ENCODE results near the gene CHID1. TPM values are rescaled to one million over a fixed set of nuclear protein-coding genes. Genes with fewer than 3 reads are reported as not detected.

Gene CHID1
- total RNA-seq, 1 donor from 2014 or later, result 69.4 TPM

DNA sequence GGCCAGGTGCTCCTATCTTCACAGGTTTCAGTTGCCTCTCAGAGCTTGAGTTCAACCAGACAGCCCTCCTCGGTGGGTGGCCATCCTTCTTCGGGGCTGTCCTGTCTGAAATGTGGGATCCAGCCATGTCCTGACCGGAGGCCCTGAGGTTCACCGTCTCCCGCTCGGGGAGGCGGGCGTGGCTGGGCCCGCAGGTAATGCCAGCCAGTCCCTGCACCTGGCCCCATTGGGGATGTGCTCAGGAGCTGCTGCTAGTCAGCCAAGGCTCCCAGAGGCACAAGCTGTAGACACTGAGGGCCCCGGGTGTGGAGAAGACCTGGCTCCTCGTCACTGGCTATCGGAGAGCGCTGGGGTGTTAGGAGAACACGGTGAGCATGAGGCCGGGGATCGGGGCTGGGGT lies 35.4 kb downstream of the CHID1 start:
- TF ChIP-seq, protein P1, sequence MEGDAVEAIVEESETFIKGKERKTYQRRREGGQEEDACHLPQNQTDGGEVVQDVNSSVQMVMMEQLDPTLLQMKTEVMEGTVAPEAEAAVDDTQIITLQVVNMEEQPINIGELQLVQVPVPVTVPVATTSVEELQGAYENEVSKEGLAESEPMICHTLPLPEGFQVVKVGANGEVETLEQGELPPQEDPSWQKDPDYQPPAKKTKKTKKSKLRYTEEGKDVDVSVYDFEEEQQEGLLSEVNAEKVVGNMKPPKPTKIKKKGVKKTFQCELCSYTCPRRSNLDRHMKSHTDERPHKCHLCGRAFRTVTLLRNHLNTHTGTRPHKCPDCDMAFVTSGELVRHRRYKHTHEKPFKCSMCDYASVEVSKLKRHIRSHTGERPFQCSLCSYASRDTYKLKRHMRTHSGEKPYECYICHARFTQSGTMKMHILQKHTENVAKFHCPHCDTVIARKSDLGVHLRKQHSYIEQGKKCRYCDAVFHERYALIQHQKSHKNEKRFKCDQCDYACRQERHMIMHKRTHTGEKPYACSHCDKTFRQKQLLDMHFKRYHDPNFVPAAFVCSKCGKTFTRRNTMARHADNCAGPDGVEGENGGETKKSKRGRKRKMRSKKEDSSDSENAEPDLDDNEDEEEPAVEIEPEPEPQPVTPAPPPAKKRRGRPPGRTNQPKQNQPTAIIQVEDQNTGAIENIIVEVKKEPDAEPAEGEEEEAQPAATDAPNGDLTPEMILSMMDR (IDR thresholded peaks at IDR 0.05), result no peak
- Histone ChIP-seq H3K27me3 (no peaks in the 10 kb centered on the region), H3K4me3 (no peak overlapping the region), H3K27ac (no peak overlapping the region), H3K9me3 (no peaks in the 10 kb centered on the region), H3K36me3 (peaks cover 2 to 11% of the 10 kb centered on the region in 2 donors), H3K4me1 (no peaks in the 10 kb centered on the region)
- DNase-seq (ENCODE audit: low spot score in 2 of 2), result no peak
- intact Hi-C loops (cut with DNase I), result no loop called here

DNA sequence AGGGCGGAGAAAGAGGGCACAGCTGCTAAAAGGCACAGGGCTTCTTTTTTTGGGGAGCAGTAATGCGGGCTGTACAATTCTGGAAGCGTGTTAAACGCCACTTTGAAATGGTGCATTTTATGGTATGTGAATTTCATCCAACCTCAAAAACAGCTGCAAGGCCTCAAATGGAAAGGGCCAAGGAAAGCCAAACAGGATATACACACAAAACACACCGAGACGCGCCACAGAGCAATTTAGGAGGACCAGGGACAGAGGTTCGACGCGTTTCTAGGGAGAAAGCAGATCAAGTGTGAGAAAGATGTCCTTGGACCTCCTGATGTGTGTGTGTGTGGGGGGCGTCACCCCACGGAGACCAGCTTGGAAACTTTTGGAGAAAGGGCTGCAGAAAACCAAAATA lies 36.9 kb downstream of the CHID1 start:
- Histone ChIP-seq H3K36me3 (peaks cover 3% of the 10 kb centered on the region in 2 donors), H3K9me3 (no peaks in the 10 kb centered on the region), H3K27ac (no peak overlapping the region), H3K4me3 (no peak overlapping the region), H3K27me3 (no peaks in the 10 kb centered on the region), H3K4me1 (no peaks in the 10 kb centered on the region)
- DNase-seq (ENCODE audit: low spot score in 2 of 2), result no peak
- TF ChIP-seq, protein P1 (IDR thresholded peaks at IDR 0.05), result no peak
- intact Hi-C loops (cut with DNase I), result no loop called here

DNA sequence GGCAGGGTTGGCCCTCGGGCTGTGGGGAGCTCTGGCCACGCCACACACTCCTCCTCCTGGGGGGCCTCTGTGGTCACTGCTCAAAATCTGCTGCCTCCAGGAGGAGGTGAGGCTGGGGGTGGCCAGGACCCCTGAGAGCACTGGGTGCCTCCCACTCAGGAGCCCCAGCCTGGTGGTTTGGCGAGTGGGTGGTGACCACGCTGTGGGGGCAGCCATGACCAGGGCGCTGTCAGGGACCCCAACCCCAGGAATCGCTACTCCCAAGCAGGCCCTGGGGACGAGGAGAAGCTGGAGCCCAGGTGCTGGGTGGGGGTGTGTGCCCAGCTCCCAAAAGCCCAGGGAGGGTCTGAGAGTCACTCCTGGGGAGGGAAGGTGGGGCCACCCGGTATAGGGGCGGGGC lies 37.8 kb downstream of the CHID1 start:
- TF ChIP-seq, protein P1 (IDR thresholded peaks at IDR 0.05), result no peak
- Histone ChIP-seq H3K27ac (no peak overlapping the region), H3K27me3 (no peaks in the 10 kb centered on the region), H3K36me3 (peaks cover 3 to 6% of the 10 kb centered on the region in 2 donors), H3K9me3 (no peaks in the 10 kb centered on the region), H3K4me1 (no peaks in the 10 kb centered on the region), H3K4me3 (no peak overlapping the region)
- no peak for DNase-seq (ENCODE audit: low spot score in 2 of 2)
- intact Hi-C loops (cut with DNase I), result no loop called here

DNA sequence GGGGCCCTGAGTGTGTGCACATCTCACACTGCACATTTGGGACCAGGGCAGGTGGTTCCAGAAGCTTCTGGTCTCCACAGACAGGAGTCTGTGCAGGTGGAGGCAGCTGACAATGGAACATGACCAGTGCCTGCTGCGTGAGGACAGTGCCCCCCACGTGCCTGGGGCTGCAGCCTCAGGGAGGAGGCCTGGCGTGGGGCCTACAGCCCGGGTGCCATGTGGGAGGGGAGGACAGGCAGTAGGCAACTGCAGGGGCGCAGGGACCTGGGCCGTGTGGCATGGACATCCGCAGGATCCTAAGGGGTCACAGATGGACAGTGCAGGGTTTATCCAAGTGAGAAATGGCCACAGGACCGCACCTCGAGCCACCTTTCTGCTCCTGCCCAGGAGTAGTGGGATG lies 39.1 kb downstream of the CHID1 start:
- no peak overlapping the region for H3K27ac ChIP-seq
- TF ChIP-seq, protein P1 (IDR thresholded peaks at IDR 0.05), result no peak
- H3K36me3 ChIP-seq, result peaks cover 7 to 12% of the 10 kb centered on the region in 2 donors
- no peaks in the 10 kb centered on the region for H3K4me1 ChIP-seq
- H3K4me3 ChIP-seq, result no peak overlapping the region
- no peak for DNase-seq (ENCODE audit: low spot score in 2 of 2)
- no peaks in the 10 kb centered on the region for H3K27me3 ChIP-seq
- intact Hi-C loops (cut with DNase I), result no loop called here
- H3K9me3 ChIP-seq, result no peaks in the 10 kb centered on the region

DNA sequence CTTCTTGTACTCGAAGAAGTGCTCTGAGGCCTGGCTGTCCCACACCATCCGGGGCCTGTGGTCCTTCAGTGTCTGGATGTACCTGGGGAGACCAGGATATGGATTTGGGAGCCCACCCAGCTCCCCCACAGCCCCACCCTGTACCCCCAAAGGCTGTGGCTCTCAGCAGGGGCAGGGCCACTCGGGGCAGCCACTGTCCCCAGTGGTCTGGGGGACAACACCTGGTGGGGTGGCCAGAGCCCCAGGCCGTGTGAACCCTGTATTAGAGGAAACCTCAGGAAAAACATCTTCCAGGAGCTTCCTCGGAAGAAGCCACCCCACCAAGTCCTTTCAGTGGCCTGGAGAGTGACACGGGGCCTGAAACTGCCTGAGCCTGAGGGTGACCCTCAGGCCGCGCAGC lies 40.2 kb downstream of the CHID1 start:
- Histone ChIP-seq H3K9me3 (no peaks in the 10 kb centered on the region), H3K36me3 (peaks cover 18 to 22% of the 10 kb centered on the region in 2 donors), H3K27ac (no peak overlapping the region), H3K27me3 (no peaks in the 10 kb centered on the region), H3K4me3 (no peak overlapping the region), H3K4me1 (no peaks in the 10 kb centered on the region)
- TF ChIP-seq, protein P1 (IDR thresholded peaks at IDR 0.05), result no peak
- no peak for DNase-seq (ENCODE audit: low spot score in 2 of 2)
- intact Hi-C loops (cut with DNase I), result no loop called here

DNA sequence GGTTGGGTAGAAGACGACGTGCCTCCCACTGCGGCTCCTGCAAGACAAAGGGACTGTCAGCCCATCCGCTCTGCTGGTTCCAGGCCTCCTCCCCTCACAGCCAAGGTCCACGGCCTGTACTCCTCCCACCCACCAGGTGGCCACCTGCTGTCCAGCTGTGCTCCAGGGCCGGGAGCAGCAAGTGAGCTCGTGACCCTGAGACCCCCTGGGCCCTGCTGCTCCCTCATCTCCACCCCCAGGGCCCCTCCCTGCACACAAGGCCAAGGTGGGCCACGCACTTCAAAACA lies 40.5 kb downstream of the CHID1 start:
- no peaks in the 10 kb centered on the region for H3K27me3 ChIP-seq
- peaks cover 21 to 24% of the 10 kb centered on the region in 2 donors for H3K36me3 ChIP-seq
- TF ChIP-seq, protein P1 (IDR thresholded peaks at IDR 0.05), result no peak

More for the DNA sequence above, 40.5 kb downstream of the CHID1 start:
- no peaks in the 10 kb centered on the region for H3K4me1 ChIP-seq
- intact Hi-C loops (cut with DNase I), result no loop called here
- no peaks in the 10 kb centered on the region for H3K9me3 ChIP-seq
- no peak overlapping the region for H3K27ac ChIP-seq
- no peak overlapping the region for H3K4me3 ChIP-seq
- no peak for DNase-seq (ENCODE audit: low spot score in 2 of 2)

Data from ascending aorta (tissue), 2 donors.